ENCODE data around the gene EEF1A2. TPM values are rescaled to one million over a fixed set of nuclear protein-coding genes. Genes with fewer than 3 reads are reported as not detected.

EEF1A2 gene
- total and polyA plus RNA-seq, 8 donors, result 0.27 to 0.62 (median 0.39) TPM

DNA sequence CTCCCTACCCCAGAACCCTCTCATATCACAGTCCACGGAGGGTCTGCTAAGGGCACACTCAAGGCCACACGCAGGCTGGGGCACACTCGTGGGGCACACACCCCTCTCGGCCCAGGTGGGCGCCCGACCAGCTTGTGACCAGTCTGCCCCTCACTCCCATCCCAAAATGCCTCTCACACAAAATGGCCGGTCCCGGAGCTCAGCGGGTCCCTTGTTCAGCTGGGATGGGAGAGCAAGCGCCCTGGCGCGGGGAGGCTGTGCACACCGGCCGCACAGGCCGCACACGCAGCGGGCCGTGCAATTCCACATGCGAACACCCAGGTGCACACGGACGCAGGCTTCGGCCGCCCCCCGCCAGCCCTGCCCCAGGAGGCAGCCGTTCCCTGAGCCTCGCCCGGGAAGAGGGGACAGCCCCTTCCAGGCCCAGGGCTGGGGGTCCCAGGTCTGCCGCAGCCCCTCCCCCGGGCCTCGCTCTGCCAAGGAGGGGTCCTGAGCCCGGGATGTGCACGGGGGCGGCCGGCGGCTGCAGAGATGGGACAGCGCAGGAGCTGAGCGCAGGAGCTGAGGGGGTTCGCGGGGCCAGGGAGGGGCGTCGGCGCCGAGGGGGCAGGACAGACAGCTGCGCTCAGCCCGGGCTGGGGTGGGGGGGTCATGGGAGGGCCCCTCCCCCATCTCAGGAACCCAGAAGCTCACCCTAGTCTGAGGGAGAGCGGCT lies 27.7 kb downstream of the EEF1A2 start:
- Histone ChIP-seq H3K4me3 (no peak overlapping the region), H3K36me3 (no peaks in the 10 kb centered on the region), H3K27ac (no peak overlapping the region), H3K4me1 (peaks cover 0 to 14% of the 10 kb centered on the region in 2 donors), H3K27me3 (peaks cover 46 to 98% of the 10 kb centered on the region in 2 donors), H3K9me3 (no peaks in the 10 kb centered on the region)
- intact Hi-C loops (cut with DNase I), result no loop called here
- DNase-seq (no peak), ATAC-seq (no peak)
- TF ChIP-seq, protein P1, sequence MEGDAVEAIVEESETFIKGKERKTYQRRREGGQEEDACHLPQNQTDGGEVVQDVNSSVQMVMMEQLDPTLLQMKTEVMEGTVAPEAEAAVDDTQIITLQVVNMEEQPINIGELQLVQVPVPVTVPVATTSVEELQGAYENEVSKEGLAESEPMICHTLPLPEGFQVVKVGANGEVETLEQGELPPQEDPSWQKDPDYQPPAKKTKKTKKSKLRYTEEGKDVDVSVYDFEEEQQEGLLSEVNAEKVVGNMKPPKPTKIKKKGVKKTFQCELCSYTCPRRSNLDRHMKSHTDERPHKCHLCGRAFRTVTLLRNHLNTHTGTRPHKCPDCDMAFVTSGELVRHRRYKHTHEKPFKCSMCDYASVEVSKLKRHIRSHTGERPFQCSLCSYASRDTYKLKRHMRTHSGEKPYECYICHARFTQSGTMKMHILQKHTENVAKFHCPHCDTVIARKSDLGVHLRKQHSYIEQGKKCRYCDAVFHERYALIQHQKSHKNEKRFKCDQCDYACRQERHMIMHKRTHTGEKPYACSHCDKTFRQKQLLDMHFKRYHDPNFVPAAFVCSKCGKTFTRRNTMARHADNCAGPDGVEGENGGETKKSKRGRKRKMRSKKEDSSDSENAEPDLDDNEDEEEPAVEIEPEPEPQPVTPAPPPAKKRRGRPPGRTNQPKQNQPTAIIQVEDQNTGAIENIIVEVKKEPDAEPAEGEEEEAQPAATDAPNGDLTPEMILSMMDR (IDR thresholded peaks at IDR 0.05), result no peak

DNA sequence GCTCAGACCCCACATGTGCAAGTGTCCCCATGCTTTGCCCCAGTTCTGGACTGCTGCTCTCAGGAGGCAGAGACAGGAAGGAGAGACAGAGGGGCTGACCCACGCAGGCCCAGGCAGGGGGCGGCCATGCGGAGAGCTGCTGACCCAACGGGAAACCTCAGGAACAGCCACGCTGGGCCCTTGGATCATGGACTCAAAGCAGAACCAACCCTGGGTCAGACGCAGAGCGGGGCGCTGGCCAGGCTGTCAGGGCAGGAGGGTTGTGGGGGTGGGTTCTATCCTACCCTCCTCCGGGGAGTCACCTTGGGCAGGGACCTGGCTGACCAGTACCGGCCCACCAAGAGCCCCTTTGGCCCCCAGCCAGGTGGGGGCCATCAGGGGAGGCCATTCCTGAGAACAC lies 28.5 kb downstream of the EEF1A2 start:
- TF ChIP-seq, protein P1 (IDR thresholded peaks at IDR 0.05), result no peak
- Histone ChIP-seq H3K27me3 (peaks cover 46 to 98% of the 10 kb centered on the region in 2 donors), H3K27ac (no peak overlapping the region), H3K4me1 (peaks cover 0 to 14% of the 10 kb centered on the region in 2 donors), H3K9me3 (no peaks in the 10 kb centered on the region), H3K4me3 (no peak overlapping the region), H3K36me3 (no peaks in the 10 kb centered on the region)
- no peak for ATAC-seq
- intact Hi-C loops (cut with DNase I), result no loop called here
- DNase-seq, result no peak

DNA sequence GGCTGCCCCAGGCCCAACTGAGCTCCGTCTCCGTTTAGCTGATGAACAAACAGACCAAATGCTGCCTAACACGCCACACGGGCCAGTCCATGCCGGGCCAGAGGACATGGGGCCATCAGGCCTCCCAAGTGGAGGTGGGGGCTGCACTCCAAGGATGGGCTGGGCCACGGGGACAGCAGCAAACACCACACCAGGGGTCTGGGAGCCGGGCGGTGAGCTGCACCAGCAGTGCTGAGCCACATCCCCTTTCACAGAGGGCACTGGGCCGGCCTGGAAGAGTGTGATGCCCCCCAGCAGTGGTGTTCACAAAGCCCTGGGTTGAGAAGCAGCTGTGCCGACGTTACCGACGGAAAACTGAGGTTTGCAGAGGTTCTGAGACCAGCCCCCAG lies 29.2 kb downstream of the EEF1A2 start:
- Histone ChIP-seq H3K9me3 (no peaks in the 10 kb centered on the region), H3K27me3 (peaks cover 41 to 98% of the 10 kb centered on the region in 2 donors), H3K4me3 (no peak overlapping the region), H3K36me3 (no peaks in the 10 kb centered on the region), H3K27ac (no peak overlapping the region), H3K4me1 (peaks cover 0 to 14% of the 10 kb centered on the region in 2 donors)
- ATAC-seq (no peak), DNase-seq (no peak)
- TF ChIP-seq, protein P1 (IDR thresholded peaks at IDR 0.05), result no peak
- intact Hi-C loops (cut with DNase I), result no loop called here

GRCh38 chr20:63469019-63469712 lies 29.7 kb downstream of the EEF1A2 start:
- TF ChIP-seq, protein P1 (IDR thresholded peaks at IDR 0.05), result no peak
- Histone ChIP-seq H3K4me3 (no peak overlapping the region), H3K4me1 (peaks cover 0 to 14% of the 10 kb centered on the region in 2 donors), H3K27ac (no peak overlapping the region), H3K36me3 (no peaks in the 10 kb centered on the region), H3K9me3 (no peaks in the 10 kb centered on the region), H3K27me3 (peaks cover 36 to 98% of the 10 kb centered on the region in 2 donors)
- no peak for ATAC-seq
- no peak for DNase-seq
- intact Hi-C loops (cut with DNase I), result no loop called here

DNA sequence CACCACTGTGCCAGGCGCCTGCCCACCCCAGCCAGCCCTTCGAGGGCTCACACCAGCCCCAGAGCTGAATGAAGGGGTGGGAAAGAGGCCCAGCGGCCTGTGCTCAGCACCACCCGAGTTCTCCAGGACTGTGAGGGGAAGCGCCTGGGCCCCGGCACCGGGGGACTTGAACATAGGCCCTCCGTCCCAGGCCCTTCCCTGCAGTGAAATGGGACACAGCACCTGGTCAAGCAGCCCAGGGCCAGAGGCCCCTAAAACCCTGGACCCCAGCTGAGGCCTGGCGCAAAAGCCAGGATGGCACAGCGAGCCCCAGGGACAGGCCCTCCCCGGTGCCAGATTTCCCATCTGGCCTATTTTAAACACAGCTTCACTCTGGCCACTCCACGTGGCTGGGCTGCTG lies 30.5 kb downstream of the EEF1A2 start:
- Histone ChIP-seq H3K27ac (no peak overlapping the region), H3K36me3 (no peaks in the 10 kb centered on the region), H3K27me3 (peaks cover 28 to 98% of the 10 kb centered on the region in 2 donors), H3K4me1 (peaks cover 0 to 14% of the 10 kb centered on the region in 2 donors), H3K4me3 (no peak overlapping the region), H3K9me3 (no peaks in the 10 kb centered on the region)
- ATAC-seq (no peak), DNase-seq (peak in 1 of 4 donors; percentile 49)
- intact Hi-C loops (cut with DNase I), result no loop called here
- TF ChIP-seq, protein P1 (IDR thresholded peaks at IDR 0.05), result no peak

Measured in left lung (tissue), 10 donors.